HG02763 (cell line): Measurements from ENCODE around the gene TNS4.

Experiments
- ATAC-seq: cut with Tn5 transposase; IDR thresholded peaks from one replicate; pipeline ENCODE4 v1.9.1; 2021; ENCODE audit warnings: mild to moderate bottlenecking, moderate library complexity; ENCODE audit not compliant: unreplicated experiment

The TNS4 gene

GRCh38 chr17:40475234-40475908, 26.1 kb downstream of the TNS4 start:
- ATAC-seq: no peak

DNA sequence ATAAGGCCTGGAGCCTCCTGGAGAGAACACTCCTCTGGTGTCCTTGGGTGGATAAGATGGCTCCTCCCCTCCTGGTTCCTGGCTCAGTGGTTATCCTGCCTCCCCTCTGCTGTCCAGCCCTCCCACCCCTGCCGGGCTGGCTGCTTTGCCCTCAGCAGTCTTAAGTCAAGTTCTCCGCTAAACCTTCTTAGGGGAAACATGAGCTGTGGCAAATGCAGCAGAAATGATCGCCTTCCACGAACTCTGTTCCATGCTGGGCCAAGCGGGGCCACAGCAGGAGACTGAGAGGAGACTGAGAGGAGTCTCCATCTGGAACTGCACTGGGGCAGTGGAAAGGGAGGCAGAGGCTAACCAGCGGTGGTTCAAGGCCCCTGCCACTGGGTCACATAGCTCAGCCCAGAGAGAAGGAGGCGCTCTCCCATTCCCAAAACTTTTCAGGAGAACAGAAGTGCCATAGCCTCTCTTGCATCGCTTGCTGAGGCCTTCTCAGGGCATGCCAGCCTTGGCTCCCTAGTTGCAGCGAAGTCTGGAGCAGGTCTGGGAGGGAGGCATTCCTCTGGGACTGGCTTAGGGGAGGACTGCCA, 26.9 kb downstream of the TNS4 start:
- ATAC-seq: no peak

DNA sequence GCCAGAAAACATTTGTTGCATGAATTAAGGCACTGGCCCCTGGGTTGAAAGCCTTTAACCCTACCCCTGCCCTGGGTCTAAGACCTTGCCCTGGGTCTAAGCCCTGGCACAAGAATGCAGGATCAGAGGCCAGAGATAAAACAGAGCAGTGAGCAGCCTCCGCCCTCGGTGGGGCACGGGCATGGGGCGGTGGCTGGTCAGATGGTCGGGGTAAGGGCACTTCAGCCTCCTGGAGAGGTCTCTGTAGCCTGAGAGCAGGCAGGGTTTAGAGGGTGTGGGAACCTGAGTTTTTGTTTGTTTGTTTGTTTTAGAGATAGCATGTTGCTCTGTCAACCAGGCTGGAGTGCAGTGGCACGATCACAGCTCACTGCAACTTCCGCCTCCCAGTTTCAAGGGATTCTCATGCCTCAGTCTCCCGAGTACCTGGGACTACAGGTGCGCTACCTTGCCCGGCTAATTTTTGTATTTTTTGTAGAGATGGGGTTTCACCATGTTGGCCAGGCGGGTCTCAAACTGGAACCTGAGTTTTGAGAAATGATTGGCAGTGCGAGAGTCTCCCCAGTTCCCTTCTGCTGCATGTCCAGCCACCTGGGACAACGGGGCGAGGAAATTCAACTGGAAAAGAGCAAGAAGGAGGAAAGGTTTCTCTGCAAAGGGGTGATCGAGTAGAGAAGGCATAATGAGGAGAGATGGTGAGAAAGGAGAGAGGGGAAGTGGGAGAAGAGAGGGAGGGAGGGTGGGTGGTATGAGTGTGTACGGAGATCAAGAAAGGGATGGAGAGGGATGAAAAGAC, 27.7 kb downstream of the TNS4 start:
- ATAC-seq: no peak

DNA sequence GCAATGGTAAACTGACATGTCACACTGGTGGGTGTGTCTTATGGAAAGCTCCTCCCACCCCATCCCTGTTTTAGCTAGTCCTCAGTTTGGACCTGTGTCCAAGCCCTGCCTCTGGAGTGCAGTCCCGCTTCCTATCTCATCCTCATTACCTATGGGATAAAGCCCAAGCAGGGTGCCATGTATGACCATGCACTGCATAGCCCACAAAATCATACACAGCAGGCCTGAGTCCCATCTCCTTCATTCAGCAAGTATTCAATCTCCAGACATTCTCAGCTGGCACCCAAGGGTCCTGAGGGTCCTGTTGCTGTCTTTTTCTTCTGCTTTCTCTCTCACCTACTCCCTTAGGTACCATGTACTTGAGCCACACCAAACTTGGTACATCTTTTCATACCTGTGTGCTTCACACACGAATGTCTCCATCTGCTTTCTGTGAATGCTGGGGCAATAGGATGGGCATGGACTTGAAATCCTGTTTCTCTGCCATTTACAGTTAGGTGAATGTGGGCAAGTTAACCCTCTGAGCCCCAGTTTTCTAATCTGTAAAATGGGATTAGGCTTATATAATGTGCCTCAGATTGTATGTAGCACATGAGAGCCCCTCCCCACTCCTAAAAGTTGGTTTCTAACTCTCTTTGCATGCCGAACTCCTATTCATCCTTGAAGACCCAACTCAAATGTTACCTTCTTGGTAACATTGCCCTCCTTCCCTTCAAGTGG, 28.5 kb downstream of the TNS4 start:
- no peak for ATAC-seq

DNA sequence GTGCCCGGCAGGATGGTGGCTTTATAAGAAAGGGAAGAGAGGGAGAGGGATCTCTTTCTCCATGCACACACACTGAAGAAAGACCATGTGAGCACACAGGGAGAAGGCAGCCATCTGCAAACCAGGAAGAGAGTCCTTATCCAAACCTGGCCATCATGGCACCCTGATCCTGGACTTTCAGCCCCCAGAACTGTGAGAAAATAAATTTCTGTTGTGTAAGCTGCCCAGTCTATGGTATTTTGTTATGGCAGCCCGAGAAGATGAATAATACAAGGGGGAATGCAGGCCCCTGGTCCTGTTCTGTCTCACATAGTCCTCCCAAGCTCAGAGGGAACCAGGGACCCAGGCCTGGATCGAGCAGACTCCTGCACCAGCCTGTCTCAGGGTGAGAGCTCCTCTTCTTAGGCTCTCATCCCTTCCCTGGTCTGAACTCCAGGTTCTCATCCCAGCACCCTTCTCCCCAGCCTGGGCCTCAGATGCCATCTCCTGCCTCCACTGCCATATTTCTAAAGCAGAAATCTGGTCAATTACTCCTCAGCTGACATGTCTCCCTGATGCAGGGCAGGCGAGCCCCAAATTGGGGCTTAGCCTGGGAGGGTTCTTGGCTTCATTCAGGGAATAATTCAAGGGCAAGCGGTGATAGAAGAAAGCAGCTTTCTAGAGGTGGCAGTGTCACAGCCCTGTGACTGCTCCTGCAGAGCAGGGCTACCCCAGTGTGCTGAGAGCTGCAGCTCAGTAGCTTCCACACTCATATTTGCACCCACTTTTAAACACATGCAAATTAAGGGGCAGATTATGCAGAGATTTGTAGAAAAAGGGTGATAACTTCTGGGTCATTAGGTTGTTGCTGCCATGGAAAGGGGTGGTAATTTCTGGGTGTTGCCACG, 29.3 kb downstream of the TNS4 start:
- ATAC-seq: no peak

GRCh38 chr17:40470932-40471828, 30.2 kb downstream of the TNS4 start:
- no peak for ATAC-seq

DNA sequence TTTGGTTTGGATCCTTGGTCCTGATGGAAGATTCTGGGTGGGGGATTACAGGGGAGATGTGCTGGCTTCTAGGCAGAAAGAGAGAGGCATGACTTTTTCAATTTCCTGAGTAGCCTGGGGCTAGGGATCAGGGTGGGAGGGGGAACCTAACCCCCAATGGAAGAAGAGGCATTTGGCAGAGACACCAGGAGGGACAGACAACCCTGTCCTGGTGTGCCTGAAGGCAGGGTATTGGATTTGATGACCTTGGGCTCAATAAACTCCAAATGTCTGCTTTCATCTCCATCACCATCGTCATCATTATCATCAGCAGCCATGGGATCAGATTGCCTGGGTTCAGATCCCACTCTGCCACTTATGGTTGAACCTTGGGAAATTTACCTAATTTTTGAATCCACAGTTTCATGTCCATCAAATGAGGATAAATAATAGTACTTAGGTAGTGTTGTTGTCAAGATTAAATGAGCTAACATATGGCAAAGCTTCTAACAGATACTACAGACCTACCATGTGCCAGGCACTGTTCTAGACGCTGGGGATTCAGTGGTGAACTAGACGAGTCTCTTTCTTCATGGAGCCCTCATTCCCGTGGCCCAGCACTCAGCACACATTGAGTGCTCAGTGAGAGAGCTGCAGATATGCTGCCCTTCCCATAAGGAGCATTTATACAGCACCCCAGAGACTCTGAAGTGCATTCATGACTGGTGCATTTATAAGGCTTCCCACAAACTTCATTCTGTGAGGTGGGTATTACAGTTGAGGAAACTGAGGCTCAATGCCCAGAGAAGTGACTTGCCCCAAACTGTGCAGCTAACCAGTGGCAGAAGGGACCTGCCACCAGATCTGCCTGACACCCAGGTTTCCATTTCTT, 31.4 kb downstream of the TNS4 start:
- ATAC-seq: no peak

DNA sequence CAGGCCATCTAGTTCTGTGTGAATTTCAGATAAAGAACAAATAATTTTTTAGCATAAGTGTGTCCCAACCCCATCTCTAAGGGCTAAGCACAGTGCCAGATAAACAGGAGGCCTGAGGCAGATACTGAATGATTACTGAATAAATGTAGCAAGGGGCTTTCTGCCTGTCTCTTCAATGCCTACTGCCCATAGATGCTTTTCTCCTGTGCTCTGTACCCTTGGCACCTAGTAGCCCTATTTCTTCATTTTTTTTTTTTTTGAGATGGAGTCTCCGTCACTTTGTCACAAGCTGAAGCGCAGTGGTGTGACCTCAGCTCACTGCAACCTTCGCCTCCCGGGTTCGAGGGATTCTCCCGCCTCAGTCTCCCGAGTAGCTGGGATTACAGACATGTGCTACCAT, 32.9 kb downstream of the TNS4 start:
- no peak for ATAC-seq

DNA sequence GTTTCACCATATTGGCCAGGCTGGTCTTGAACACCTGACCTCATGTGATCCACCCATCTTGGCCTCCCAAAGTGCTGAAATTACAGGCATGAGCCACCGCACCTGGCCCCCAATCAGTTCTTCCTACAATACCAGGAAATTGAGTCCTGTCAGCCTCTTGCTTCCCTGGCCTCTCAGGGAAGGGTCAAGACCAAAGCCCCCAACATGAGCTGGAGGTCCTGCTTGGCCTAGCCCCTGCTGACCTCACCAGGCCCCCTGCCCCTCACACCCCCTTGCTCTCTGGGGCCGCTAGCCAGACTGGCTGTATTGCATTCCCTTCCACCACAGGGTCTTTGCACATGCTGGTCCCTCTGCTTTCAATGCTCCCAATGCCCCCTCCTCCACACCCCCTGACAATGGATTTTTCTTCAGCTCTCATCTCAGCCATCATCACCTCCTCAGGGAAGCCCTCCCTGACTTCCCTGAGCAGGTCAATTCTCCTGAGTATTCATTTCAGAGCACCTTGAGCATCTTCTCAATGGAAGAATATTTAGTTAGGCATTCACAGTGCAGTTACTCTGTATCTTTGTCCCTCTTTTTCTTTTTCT, 34.0 kb downstream of the TNS4 start:
- ATAC-seq: no peak

DNA sequence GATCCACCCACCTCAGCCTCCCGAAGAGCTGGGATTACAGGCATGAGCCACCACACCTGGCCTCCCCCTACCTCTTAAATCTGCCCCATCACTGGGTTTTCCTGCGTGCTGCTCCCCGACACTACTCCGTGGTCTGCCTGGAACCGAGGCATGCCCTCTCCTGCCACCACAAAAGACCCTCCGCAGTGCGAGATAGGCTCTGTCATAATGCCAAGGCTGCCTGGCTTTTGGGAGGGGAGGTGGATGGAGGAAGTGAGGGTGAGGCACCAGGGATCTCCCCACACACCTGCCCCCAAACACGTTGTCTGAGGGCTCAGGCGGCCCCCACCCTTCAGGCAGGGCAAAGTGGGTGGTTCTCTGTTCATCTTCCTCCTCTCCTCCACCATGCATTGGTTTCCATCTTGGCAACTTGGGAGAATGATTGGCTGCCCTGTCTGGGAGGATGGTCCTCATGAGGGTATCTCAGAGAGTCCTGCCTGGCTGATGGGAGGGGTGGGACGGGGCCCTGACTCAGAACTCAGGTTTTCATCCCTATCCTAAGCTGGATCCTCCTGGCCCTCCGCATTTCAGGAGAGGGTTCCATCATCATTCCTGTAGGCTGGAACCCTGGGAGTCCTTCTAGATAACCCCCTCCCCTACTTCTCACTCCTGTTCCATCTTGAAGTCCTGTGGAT, 35.0 kb downstream of the TNS4 start:
- ATAC-seq: no peak

DNA sequence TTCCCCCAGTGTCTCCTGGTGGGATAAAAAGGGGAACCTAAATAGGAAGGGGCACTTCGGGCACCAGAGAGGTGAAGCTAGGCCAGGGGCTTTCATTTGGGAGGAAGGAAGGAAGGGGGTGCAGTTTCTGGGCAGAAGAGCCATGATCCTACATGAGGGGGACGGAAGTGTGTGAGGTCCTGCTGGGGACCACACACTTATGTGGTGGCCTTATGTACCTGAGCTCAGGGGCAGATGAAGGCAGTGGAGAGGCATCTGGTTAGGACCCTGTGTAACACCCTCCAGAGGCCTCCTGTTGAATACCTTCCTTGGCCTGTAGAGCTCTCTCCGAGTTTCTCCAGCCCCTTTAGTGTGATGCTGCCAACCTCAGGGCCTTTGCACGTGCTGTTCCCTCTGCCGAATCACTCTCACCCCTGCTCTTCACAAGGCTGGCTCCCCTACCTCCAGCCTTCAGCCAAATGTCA, 37.0 kb downstream of the TNS4 start:
- ATAC-seq: no peak

GRCh38 chr17:40463122-40463550, 38.3 kb downstream of the TNS4 start:
- ATAC-seq: no peak

- no peak for ATAC-seq
Measured at GRCh38 chr17:40462343-40463121, 38.9 kb downstream of the TNS4 start.

GRCh38 chr17:40461732-40462342, 39.6 kb downstream of the TNS4 start:
- ATAC-seq: no peak

DNA sequence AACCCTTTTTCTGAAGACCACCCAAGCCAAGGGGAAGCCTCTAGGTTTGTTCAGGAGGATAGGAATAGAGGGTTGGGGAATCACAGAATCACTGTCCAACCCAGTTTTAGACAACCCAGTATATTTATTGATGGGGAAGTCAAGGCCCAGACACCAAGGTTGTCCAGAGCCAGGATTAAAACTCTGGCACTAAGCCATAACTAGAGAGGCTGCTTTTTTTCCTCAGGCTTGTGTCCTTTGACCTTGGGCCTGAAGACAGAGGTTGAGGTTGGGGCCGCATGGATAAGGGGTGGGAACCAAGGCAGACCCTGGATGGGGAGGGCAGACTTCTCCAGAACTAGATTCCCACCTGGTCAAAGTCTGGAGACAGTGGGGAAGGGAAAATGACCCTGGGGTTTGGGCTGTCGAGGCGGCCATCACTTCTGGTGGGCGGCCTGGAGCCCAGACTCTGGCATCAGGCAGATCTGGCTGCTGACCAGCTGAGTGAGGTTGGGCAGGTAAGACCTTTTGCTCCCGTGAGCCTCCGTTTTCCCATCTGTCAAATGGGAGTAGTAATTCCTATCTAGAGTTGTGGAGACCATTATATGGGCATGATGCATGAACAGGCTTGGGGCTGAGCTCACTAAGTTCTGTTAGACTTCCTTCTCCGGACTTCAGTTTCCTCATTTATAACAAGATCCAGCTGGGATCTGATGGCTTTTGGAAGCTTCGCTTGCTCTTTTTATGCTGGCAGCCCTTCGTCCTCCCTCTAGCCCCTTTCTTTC, 40.3 kb downstream of the TNS4 start:
- no peak for ATAC-seq

DNA sequence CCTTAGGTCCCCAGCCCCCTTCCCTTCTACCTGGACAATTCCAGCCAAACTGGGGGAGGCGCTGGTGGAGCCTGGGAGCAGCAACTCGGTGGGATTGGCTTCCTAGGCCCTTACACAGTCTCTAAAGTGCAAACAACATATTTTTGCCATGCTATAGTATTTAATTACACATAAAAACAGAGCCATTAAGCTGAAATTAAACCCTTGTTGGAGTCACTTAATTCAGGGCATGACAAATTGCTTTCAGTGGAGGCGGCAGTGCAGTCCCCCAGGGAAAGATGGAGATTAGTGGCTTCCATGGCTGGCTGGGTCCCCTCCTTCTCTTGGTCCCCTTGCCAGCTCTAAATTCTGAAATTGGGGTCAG, 40.8 kb downstream of the TNS4 start:
- no peak for ATAC-seq
